GM10248 (cell line): ENCODE measurements around the gene SUSD4.

Experiments used
- CTCF ChIA-PET: fragments of 300-600 bp; sonication (Branson Sonifier 250); formaldehyde crosslinking; extraction: SDS; loops from one replicate; lab custom pipeline; 2021; ENCODE audit warnings: antibody characterized with exemption; lab: Yijun Ruan, JAX
- POLR2A ChIA-PET: fragments of 350-650 bp; sonication (Branson Sonifier 250); formaldehyde crosslinking; extraction: SDS; loops from one replicate; lab custom pipeline; 2020; ENCODE audit warnings: antibody characterized with exemption; lab: Yijun Ruan, JAX
- DNase-seq: peaks from one replicate; pipeline ENCODE4 v3.0.0; 2012; ENCODE audit errors: extremely low spot score
- TF ChIP-seq, protein P1 (sequence below): IDR thresholded peaks from 2 replicates; pipeline ENCODE4 v1.5.1; 2012; ENCODE audit warnings: mild to moderate bottlenecking, low read depth; ENCODE audit errors: extremely low read depth, missing control alignments, control extremely low read depth

The SUSD4 gene

DNA sequence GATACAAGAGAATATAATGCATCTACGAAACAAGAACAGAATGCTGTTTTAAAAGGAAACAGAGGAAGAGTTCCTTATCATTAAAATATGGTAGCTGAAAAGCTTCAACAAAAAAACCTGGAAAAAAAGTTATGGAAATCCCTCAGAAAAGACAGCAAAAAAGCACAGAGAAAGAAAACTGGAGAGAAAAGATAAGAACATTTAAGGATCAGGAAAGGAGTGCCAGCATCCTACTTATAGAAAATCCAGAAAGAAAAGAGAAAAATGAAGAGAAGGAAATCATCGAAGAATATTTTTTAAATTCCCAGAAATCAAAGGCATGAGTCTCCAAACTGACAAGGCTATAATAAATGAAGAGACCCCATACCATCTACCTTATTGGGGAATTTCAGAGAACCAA, 29.8 kb downstream of the SUSD4 start:
- POLR2A ChIA-PET = no interaction called here
- CTCF ChIA-PET = no interaction called here
- no peak for DNase-seq
- TF ChIP-seq, protein P1, sequence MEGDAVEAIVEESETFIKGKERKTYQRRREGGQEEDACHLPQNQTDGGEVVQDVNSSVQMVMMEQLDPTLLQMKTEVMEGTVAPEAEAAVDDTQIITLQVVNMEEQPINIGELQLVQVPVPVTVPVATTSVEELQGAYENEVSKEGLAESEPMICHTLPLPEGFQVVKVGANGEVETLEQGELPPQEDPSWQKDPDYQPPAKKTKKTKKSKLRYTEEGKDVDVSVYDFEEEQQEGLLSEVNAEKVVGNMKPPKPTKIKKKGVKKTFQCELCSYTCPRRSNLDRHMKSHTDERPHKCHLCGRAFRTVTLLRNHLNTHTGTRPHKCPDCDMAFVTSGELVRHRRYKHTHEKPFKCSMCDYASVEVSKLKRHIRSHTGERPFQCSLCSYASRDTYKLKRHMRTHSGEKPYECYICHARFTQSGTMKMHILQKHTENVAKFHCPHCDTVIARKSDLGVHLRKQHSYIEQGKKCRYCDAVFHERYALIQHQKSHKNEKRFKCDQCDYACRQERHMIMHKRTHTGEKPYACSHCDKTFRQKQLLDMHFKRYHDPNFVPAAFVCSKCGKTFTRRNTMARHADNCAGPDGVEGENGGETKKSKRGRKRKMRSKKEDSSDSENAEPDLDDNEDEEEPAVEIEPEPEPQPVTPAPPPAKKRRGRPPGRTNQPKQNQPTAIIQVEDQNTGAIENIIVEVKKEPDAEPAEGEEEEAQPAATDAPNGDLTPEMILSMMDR = no peak

DNA sequence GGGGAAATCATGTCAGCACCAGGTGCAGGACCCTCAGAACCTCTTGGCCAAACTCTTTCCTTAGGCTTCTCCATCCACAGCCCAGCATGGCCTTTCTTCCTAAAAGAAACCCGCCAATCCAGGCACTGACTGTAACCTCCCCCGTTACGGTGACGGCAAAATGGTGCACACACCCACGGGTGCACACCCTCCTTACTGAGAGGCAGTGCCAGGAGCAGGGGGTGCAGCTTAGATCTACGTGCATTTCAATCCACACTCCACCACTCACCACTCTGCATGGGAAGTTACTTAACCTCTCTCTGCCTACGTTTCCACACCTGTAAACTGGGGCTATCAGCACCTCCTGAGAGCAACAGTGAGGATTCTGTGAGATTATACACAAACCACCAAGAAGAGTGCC, 31.0 kb downstream of the SUSD4 start:
- DNase-seq = no peak
- TF ChIP-seq, protein P1 = no peak
- POLR2A ChIA-PET = no interaction called here
- CTCF ChIA-PET = interaction anchor here (0.7 to 0.8 kb wide), 2 partner anchors 9 to 129 kb away, joined by 3 read pairs; no protein-coding TSS in a partner anchor

- POLR2A ChIA-PET = no interaction called here
- TF ChIP-seq, protein P1 = no peak
- DNase-seq = no peak
- CTCF ChIA-PET = interaction anchor here (2.1 kb wide), 1 partner anchor 9 kb away, joined by 4 read pairs; no protein-coding TSS in a partner anchor
These were observed 32.0 kb downstream of the SUSD4 start for GRCh38 chr1:223331929-223332328.

- no peak for DNase-seq
- POLR2A ChIA-PET = no interaction called here
- CTCF ChIA-PET = interaction anchor here (2.1 kb wide), 1 partner anchor 9 kb away, joined by 4 read pairs; no protein-coding TSS in a partner anchor
- TF ChIP-seq, protein P1 = no peak
These were observed 32.7 kb downstream of the SUSD4 start for GRCh38 chr1:223331301-223331700.

- ChIA-PET CTCF (interaction anchor here (2.1 kb wide), 1 partner anchor 10 kb away, joined by 4 read pairs; no protein-coding TSS in a partner anchor), POLR2A (no interaction called here)
- TF ChIP-seq, protein P1 = no peak
- DNase-seq = no peak
These were observed 33.5 kb downstream of the SUSD4 start for GRCh38 chr1:223330466-223330865.

GRCh38 chr1:223329664-223330415, 34.1 kb downstream of the SUSD4 start:
- ChIA-PET POLR2A (no interaction called here), CTCF (interaction anchor here (2.1 kb wide), 1 partner anchor 11 kb away, joined by 4 read pairs; no protein-coding TSS in a partner anchor)
- TF ChIP-seq, protein P1 = no peak
- DNase-seq = no peak
